SW 1271 (cell line): ENCODE results near the gene RITA1.
"Not testable (repeated sequence)": the region's sequence is repeated elsewhere in the genome, so short reads cannot be mapped to it uniquely, and the experiment has no call there.

Experiments used
- DNase-seq, 2 experiments: peaks; one replicate each; lab custom pipeline; 2025; lab: John Stamatoyannopoulos, UW

RITA1 gene

GRCh38 chr12:113203852-113204760 is 18.6 kb downstream of the RITA1 start:
- no peak for DNase-seq

DNA sequence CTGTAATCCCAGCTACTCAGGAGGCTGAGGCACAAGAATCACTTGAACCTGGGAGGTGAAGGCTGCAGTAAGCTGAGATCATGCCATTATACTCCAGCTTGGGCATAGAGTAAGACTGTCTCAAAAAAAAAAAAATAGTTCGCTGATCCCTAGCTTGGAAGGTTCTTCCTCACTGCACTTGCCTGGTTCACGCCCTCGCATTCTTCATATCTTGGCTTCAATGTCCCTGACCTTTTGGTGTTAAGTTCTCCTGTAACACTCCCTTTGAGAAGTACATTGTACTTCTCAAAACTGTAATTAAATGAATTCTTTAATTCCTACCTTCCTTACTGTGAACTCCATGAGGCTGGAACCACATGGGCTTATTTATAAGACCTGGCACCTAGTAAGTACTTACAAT is 19.3 kb downstream of the RITA1 start:
- no peak for DNase-seq

GRCh38 chr12:113206802-113207201 is 21.3 kb downstream of the RITA1 start:
- not testable (repeated sequence) for DNase-seq

- no peak for DNase-seq
Observed at GRCh38 chr12:113207613-113208040, 22.1 kb downstream of the RITA1 start.

- no peak for DNase-seq
Observed at GRCh38 chr12:113208041-113208934, 22.8 kb downstream of the RITA1 start.

- no peak for DNase-seq
Observed at GRCh38 chr12:113211160-113211559, 25.6 kb downstream of the RITA1 start.

- peak; percentile 89 to 96 for DNase-seq
Observed at GRCh38 chr12:113214895-113215400, 29.4 kb downstream of the RITA1 start.

GRCh38 chr12:113216027-113216426 is 30.5 kb downstream of the RITA1 start:
- DNase-seq: no peak

GRCh38 chr12:113220593-113221180 is 35.2 kb downstream of the RITA1 start:
- peak in 1 of 2 experiments; percentile 68 for DNase-seq

- DNase-seq: peak; percentile 100
Observed at GRCh38 chr12:113221181-113221996, 35.9 kb downstream of the RITA1 start, which contains the start of gene TPCN1. TPCN1 (plus strand) TSS chr12:113221464; CDS start chr12:113226853, 5,389 bp downstream.

- DNase-seq: peak in 1 of 2 experiments; percentile 46
Observed at GRCh38 chr12:113221997-113222729, 36.6 kb downstream of the RITA1 start.

DNA sequence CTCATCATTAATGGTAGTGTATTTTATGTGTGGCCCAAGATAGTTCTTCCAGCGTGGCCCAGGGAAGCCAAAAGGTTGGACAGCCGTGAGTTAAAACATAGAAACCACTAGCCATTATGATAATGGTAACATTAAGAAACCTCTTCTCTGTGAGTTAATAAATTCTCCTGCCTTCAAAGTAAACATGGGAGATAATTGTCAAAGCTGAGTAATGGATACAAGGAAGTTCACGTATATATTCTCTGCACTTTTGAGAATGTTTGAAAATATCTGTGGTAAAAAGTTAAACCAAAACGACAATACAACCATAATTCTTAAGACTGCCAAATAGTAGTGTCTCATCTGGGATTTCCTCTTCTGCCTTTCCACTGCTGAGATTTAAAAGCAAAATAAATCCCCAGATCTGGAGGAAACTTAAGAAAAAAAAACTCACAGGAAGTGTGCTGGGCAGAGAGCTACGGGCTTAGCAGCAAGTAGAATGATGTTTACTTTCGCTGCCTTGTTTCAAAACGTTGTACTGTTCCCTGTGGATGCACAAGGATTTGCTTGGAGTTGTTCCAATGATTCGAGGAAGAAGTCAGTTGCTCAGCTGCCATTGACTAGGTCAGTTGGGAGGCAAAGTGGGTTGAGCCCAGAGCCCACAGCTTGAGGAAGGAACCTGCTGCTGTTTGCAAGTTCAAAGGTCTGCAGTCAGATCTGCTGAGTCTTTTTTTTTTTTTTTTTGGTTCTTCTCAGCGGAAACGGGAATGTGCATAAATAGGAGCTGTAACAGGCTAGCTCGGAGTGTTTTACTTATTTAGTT is 37.4 kb downstream of the RITA1 start:
- peak; percentile 54 to 83 for DNase-seq

DNA sequence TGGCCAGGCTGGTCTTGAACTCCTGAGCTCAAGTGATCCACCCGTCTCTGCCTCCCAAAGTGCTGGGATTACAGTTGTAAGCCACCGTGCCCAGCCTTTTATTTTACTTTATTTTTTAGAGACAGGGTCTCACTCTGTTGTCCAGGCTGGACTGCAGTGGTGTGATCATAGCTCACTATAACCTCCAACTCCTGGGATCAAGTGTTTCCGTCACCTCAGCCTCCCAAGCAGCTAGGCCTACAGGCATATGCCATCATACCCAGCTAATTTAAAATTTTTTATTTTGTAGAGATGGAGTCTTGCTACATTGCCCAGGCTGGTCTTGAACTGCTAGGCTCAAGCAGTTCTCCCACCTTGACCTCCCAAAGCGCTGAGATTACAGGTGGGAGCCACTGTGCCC is 39.4 kb downstream of the RITA1 start:
- DNase-seq: no peak

GRCh38 chr12:113226696-113227568 is 41.4 kb downstream of the RITA1 start:
- DNase-seq: no peak

- DNase-seq: no peak
Observed at GRCh38 chr12:113227686-113228391, 42.3 kb downstream of the RITA1 start.

DNA sequence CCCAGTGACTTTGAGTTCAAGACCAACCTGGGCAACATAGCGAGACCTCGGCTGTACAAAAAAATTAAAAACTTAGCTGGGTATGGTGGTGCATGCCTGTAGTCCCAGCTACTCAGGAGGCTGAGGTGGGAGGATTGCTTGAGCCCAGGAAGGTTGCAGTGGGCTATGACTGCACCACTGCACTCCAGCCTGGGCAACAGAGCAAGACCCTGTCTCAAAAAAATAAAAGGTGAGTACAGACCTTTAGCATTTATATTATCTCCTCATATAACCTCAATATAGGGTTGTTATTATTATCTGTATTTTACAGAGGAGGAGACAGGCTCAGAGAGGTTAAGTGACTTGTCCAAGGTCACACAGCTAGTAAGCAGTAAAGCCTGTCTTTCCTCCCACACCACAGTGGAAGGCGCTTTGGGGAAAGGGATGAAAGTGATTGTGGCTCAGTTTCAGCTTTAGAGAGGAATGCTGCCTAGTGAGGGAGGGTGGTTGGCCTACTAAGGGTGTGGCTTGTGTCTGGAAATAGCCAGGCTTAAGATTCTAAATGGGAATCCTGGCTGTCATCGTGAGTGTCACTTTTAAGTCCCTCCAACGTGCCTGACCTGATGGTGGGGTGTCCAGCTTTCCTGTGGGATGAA is 43.0 kb downstream of the RITA1 start:
- DNase-seq: no peak
